Aorta (tissue), 5 donors: ENCODE measurements around the gene JMJD6. TPM values are rescaled to one million over a fixed set of nuclear protein-coding genes. Genes with fewer than 3 reads are reported as not detected.
"Not testable (repeated sequence)": the region's sequence is repeated elsewhere in the genome, so short reads cannot be mapped to it uniquely, and the experiment has no call there.

Source experiments
- ATAC-seq: fragments of 200-7000 bp; cut with Tn5 transposase; one replicate; pipeline ENCODE4 v1.9.1; 2022; ENCODE audit warnings: moderate library complexity; ENCODE audit not compliant: low FRiP score
- DNase-seq, 2 donors: peaks; one replicate each; pipeline ENCODE4 v3.0.0-alpha.2; 2020
- H3K27ac ChIP-seq, 2 donors: one replicate each; pipeline ENCODE4 v1.5.1; 2013; ENCODE audit warnings: low read length in 2 of 2, mild to moderate bottlenecking in 2 of 2, moderate library complexity in 2 of 2, control low read depth in 1 of 2, inconsistent platforms in 1 of 2, low read depth in 1 of 2
- H3K27me3 ChIP-seq, 2 donors: one replicate each; pipeline ENCODE4 v1.6.1; 2013; ENCODE audit warnings: control low read depth in 1 of 2, low read length in 1 of 2, mild to moderate bottlenecking in 1 of 2, moderate library complexity in 1 of 2; ENCODE audit not compliant: insufficient read depth in 2 of 2, control insufficient read depth in 1 of 2
- H3K36me3 ChIP-seq, 2 donors: one replicate each; pipeline ENCODE4 v1.6.1; 2013; ENCODE audit warnings: control low read depth in 1 of 2, low read length in 1 of 2, mild to moderate bottlenecking in 1 of 2; ENCODE audit not compliant: insufficient read depth in 2 of 2, control insufficient read depth in 1 of 2
- H3K4me1 ChIP-seq, 2 donors: one replicate each; pipeline ENCODE4 v1.6.1; 2013; ENCODE audit warnings: low read length in 2 of 2, control low read depth in 1 of 2, mild to moderate bottlenecking in 1 of 2, moderate library complexity in 1 of 2; ENCODE audit not compliant: insufficient read depth in 2 of 2, control insufficient read depth in 1 of 2
- H3K4me3 ChIP-seq, 2 donors: one replicate each; pipeline ENCODE4 v1.5.1; 2013; ENCODE audit warnings: low read length in 2 of 2, control low read depth in 1 of 2, mild to moderate bottlenecking in 1 of 2
- H3K9me3 ChIP-seq: one replicate; pipeline ENCODE4 v1.6.1; 2013; ENCODE audit warnings: mild to moderate bottlenecking, low read length; ENCODE audit not compliant: control insufficient read depth
- WGBS, 2 donors: extraction: QIAGEN DNeasy Blood & Tissue Kit; methylation state at CpG; one replicate each; pipeline ENCODE4 v1.1.7; 2013; 5-methylcytosine and 5-hydroxymethylcytosine counted together
- intact Hi-C, 2 donors: fragments of 100-400 bp; cut with DNase I; formaldehyde crosslinking; loops; one replicate each; pipeline versions ENCODE4 v1.14.2 to v1.15.0; 2022
- polyA plus RNA-seq, 2 donors: library from polyadenylated mRNA; stranded (reverse); fragments of 200-250 nt; gene quantifications; one replicate each; pipeline ENCODE4 v1.2.3, GENCODE V29; 2013
- total RNA-seq, 2 donors: library from RNA; stranded (reverse); fragmentation: NEBNext Ultra II Directional; extraction: Animal tissue kit (Norgen Biotek cat#: 25700); gene quantifications; one replicate each; pipeline ENCODE4 v1.2.1, GENCODE V29; 2021
- donor health status: healthy with polysubstance abuse.
- donor health status: Bipolar disorder and iron deficiency.
- donor health status: DM: no; HTN: no; CAD: no.
- donor health status: DM: no; HTN: no; CAD: no.
- donor health status: DM: yes; HTN: yes; CAD: no.

The JMJD6 gene
- total and polyA plus RNA-seq, 4 donors: 29.3 to 82.5 (median 45.9) TPM

DNA sequence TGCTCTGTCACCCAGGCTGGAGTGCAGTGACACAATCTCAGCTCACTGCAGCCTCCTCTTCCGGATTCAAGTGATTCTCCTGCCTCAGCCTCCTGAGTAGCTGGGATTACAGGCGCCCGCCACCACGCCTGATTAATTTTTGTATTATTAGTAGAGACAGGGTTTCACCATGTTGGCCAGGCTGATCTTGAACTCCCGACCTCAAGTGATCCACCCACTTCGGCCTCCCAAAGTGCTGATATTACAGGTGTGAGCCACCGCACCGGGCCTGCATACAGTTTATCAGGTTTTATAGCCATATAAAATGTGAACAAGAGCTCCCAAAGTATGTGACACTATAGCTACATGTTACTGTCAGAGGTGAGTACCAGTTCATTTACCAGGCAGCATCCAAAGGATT lies 3.4 kb downstream of the JMJD6 start:
- DNase-seq, H3K4me1 ChIP-seq, H3K4me3 ChIP-seq, ATAC-seq, H3K9me3 ChIP-seq, H3K27ac ChIP-seq, H3K27me3 ChIP-seq, intact Hi-C loops: not testable (repeated sequence)
- 94 to 95% methylated on average over 8 of the region's 8 CpGs for WGBS, 2 donors
- H3K36me3 ChIP-seq: peaks cover 4 to 17% of the 10 kb centered on the region in 2 donors

DNA sequence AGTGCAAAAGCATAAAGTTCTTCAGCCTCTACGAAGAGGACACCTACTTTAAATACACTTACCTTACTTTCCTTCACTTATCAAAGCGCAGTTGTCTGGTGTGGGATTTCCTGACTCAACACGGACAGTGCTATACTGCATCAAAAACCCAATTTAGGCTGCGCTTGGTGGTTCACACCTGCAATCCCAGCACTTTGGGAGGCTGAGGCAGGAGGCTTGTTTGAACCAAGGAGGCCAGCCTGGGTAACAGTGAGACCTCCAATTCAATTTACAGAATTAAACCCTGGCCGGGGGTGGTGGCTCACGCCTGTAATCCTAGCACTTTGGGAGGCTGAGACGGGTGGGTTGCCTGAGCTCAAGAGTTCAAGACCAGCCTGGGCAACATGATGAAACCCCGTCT lies 4.1 kb downstream of the JMJD6 start:
- DNase-seq: no peak
- ATAC-seq: no peak
- H3K27me3 ChIP-seq: no peaks in the 10 kb centered on the region
- H3K4me3 ChIP-seq: no peak overlapping the region
- no peak overlapping the region for H3K27ac ChIP-seq
- peaks cover 0 to 3% of the 10 kb centered on the region in 2 donors for H3K4me1 ChIP-seq
- intact Hi-C loops: no loop called here
- peaks cover 4 to 17% of the 10 kb centered on the region in 2 donors for H3K36me3 ChIP-seq
- WGBS, 2 donors: 90% methylated on average over 8 of the region's 8 CpGs
- no peaks in the 10 kb centered on the region for H3K9me3 ChIP-seq

DNA sequence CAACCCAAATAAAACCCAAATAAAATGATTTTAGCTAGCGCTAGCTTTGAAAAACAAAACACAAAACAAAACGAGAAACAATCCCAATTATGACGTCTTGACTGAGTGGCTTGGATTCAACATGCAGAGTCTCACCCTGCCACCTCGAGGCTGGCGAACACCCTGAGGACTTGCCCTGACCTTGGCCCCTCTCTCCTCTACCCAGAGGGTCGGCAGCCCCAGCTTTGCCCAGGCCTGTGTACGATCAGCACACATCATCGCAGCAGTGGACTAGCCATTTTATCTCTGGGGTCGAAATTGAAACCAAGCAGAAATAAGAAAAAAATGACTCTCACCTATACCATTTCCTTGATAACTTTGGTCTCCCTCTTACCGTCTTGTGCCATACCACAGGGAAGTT lies 4.9 kb downstream of the JMJD6 start:
- Histone ChIP-seq H3K27ac (no peak overlapping the region), H3K4me3 (no peak overlapping the region), H3K27me3 (no peaks in the 10 kb centered on the region), H3K9me3 (no peaks in the 10 kb centered on the region), H3K36me3 (peaks cover 4 to 17% of the 10 kb centered on the region in 2 donors), H3K4me1 (peaks cover 0 to 3% of the 10 kb centered on the region in 2 donors)
- ATAC-seq: no peak
- 82 to 84% methylated on average over 10 of the region's 10 CpGs for WGBS, 2 donors
- DNase-seq: no peak
- intact Hi-C loops: loop anchor here in 1 of 2 donors (2.0 kb wide), 1 partner anchor 165 kb away; no protein-coding TSS in a partner anchor

GRCh38 chr17:76720941-76721340 lies 5.5 kb downstream of the JMJD6 start:
- intact Hi-C loops: loop anchor here in 1 of 2 donors (2.0 kb wide), 1 partner anchor 164 kb away; no protein-coding TSS in a partner anchor
- H3K4me3 ChIP-seq: no peak overlapping the region
- no peak overlapping the region for H3K27ac ChIP-seq
- peaks cover 4 to 19% of the 10 kb centered on the region in 2 donors for H3K36me3 ChIP-seq
- no peaks in the 10 kb centered on the region for H3K27me3 ChIP-seq
- 86% methylated on average over 9 of the region's 9 CpGs for WGBS, 2 donors
- no peaks in the 10 kb centered on the region for H3K9me3 ChIP-seq
- no peak for ATAC-seq
- peaks cover 0 to 3% of the 10 kb centered on the region in 2 donors for H3K4me1 ChIP-seq
- no peak for DNase-seq

DNA sequence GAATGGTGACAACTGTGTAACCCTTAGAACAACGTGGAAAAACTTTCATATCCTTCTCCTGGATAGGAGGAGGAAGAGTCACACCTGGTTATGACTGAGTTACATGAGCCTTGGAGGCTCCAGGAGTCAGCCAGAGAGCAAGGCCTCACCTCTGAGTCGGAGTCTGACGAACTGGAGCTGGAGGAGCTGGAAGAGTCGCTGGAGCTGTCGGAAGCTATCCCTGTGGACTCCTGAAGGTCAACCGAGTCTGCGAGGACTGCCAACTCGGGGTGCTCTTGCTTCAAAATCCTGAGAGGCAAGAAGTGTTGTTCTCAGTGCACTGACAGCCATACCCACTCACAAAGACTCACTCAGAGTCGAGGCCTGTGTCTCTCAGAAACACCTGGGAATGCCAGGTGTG lies 6.2 kb downstream of the JMJD6 start:
- Histone ChIP-seq H3K4me3 (no peak overlapping the region), H3K9me3 (no peaks in the 10 kb centered on the region), H3K4me1 (peaks cover 0 to 3% of the 10 kb centered on the region in 2 donors), H3K27ac (no peak overlapping the region), H3K27me3 (no peaks in the 10 kb centered on the region), H3K36me3 (peaks cover 4 to 19% of the 10 kb centered on the region in 2 donors)
- ATAC-seq: no peak
- intact Hi-C loops: loop anchor here in 1 of 2 donors (2.0 kb wide), 1 partner anchor 163 kb away; no protein-coding TSS in a partner anchor
- 91 to 95% methylated on average over 9 of the region's 9 CpGs for WGBS, 2 donors
- no peak for DNase-seq

DNA sequence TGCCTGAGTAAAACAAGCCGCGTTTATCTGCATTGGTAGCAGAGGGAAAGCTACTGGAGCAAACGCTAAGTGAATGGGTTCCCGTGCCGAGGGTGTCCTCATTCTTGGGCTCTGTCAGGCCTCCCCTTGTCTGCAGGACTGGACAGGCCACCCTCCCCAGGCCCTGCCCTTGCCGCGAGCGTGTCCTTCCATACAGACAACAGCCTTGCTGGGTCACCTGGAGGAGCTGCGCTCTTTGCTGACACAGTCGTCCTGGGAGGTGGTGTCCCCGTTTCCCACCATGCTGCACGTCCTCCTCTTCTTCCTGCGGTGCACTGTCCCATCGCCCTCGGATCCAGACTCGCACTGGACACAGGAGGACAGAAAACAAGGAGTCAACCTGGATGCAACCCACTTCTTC lies 7.9 kb downstream of the JMJD6 start:
- H3K4me1 ChIP-seq: no peaks in the 10 kb centered on the region
- H3K4me3 ChIP-seq: no peak overlapping the region
- ATAC-seq: no peak
- WGBS, 2 donors: 85 to 87% methylated on average over 16 of the region's 16 CpGs
- intact Hi-C loops: loop anchor here (5.0 to 10.0 kb wide), 3 partner anchors 46 to 194 kb away; no protein-coding TSS in a partner anchor
- H3K9me3 ChIP-seq: no peaks in the 10 kb centered on the region
- H3K27me3 ChIP-seq: no peaks in the 10 kb centered on the region
- H3K27ac ChIP-seq: no peak overlapping the region
- no peak for DNase-seq
- peaks cover 4 to 19% of the 10 kb centered on the region in 2 donors for H3K36me3 ChIP-seq

- ATAC-seq: no peak
- Histone ChIP-seq H3K9me3 (no peaks in the 10 kb centered on the region), H3K36me3 (peaks cover 4 to 17% of the 10 kb centered on the region in 2 donors), H3K27ac (peak overlapping the region in 1 of 2 donors; percentile 61), H3K4me1 (no peaks in the 10 kb centered on the region), H3K27me3 (no peaks in the 10 kb centered on the region), H3K4me3 (no peak overlapping the region)
- DNase-seq: no peak
- 42 to 51% methylated on average over 6 of the region's 6 CpGs for WGBS, 2 donors
- intact Hi-C loops: loop anchor here (5.0 to 10.0 kb wide), 3 partner anchors 45 to 192 kb away; no protein-coding TSS in a partner anchor
These were observed 9.6 kb downstream of the JMJD6 start for GRCh38 chr17:76716839-76717215.

- H3K4me1 ChIP-seq: no peaks in the 10 kb centered on the region
- no peaks in the 10 kb centered on the region for H3K27me3 ChIP-seq
- H3K27ac ChIP-seq: peak overlapping the region in 1 of 2 donors; percentile 61
- peaks cover 4 to 17% of the 10 kb centered on the region in 2 donors for H3K36me3 ChIP-seq
- DNase-seq (peak in 1 of 2 donors; percentile 79), ATAC-seq (peak; percentile 34)
- WGBS, 2 donors: 45 to 50% methylated on average over 13 of the region's 13 CpGs
- H3K4me3 ChIP-seq: no peak overlapping the region
- no peaks in the 10 kb centered on the region for H3K9me3 ChIP-seq
- intact Hi-C loops: loop anchor here (5.0 to 10.0 kb wide), 3 partner anchors 44 to 191 kb away; no protein-coding TSS in a partner anchor
These were observed 10.1 kb downstream of the JMJD6 start for GRCh38 chr17:76716146-76716838.

DNA sequence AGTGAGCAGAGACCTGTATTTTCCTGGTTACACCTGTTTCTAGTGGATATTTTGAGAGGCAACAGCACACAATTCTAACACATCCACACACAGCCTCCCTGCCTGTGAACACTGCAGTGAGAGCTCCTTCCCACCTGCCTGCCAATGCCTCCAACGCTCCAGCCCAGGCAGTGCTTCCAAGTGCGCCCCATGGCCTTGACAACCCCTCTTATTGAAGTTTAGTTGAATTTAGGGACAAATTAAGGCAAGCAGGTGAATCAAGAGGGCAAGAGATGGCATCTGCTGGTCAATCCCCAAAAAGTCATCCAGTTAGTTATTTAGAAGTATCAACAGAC lies 10.9 kb downstream of the JMJD6 start:
- peaks cover 4 to 14% of the 10 kb centered on the region in 2 donors for H3K36me3 ChIP-seq
- no peak overlapping the region for H3K27ac ChIP-seq
- ATAC-seq (no peak), DNase-seq (no peak)
- no peaks in the 10 kb centered on the region for H3K27me3 ChIP-seq
- intact Hi-C loops: loop anchor here (2.0 to 10.0 kb wide), 4 partner anchors 27 to 191 kb away; no protein-coding TSS in a partner anchor
- WGBS, 2 donors: 80 to 83% methylated on average over 2 of the region's 2 CpGs
- no peaks in the 10 kb centered on the region for H3K4me1 ChIP-seq
- H3K4me3 ChIP-seq: no peak overlapping the region
- no peaks in the 10 kb centered on the region for H3K9me3 ChIP-seq
